Eye (tissue), 1 donor: Measurements from ENCODE around the gene DUSP18.
"Not testable (repeated sequence)": the region's sequence is repeated elsewhere in the genome, so short reads cannot be mapped to it uniquely, and the experiment has no call there.

ENCODE experiments used
- DNase-seq: peaks from one replicate; pipeline ENCODE4 v3.0.0-alpha.2; 2015

DUSP18 gene

GRCh38 chr22:30667494-30668385, at the start of gene DUSP18:
Gene DUSP18 (minus strand): TSS chr22:30667875. CDS start chr22:30664003, 3,872 bp downstream.
- peak; percentile 98 for DNase-seq

GRCh38 chr22:30714062-30714461, 46.4 kb upstream of the DUSP18 start:
- DNase-seq = no peak

GRCh38 chr22:30712094-30712493, 44.4 kb upstream of the DUSP18 start:
- DNase-seq = no peak

- DNase-seq = not testable (repeated sequence)
Measured at GRCh38 chr22:30709980-30710379, 42.3 kb upstream of the DUSP18 start.

GRCh38 chr22:30705710-30706651, 38.3 kb upstream of the DUSP18 start:
- DNase-seq = peak; percentile 65

GRCh38 chr22:30704978-30705377, 37.3 kb upstream of the DUSP18 start:
- DNase-seq = no peak

GRCh38 chr22:30702856-30703255, 35.2 kb upstream of the DUSP18 start:
- no peak for DNase-seq

- DNase-seq = no peak
Measured at GRCh38 chr22:30701872-30702271, 34.2 kb upstream of the DUSP18 start.

- no peak for DNase-seq
Measured at GRCh38 chr22:30697975-30698374, 30.3 kb upstream of the DUSP18 start.

GRCh38 chr22:30695871-30696655, 28.4 kb upstream of the DUSP18 start:
- DNase-seq = no peak

GRCh38 chr22:30695351-30695851, 27.7 kb upstream of the DUSP18 start:
- no peak for DNase-seq

- DNase-seq = peak; percentile 79
Measured at GRCh38 chr22:30694640-30695350, 27.1 kb upstream of the DUSP18 start, which contains the start of gene OSBP2. Gene OSBP2 (plus strand): TSS chr22:30694874. CDS start chr22:30694910, 36 bp downstream.

- DNase-seq = peak; percentile 89
Measured at GRCh38 chr22:30694171-30694639, 26.5 kb upstream of the DUSP18 start.

- DNase-seq = no peak
Measured at GRCh38 chr22:30691204-30691603, 23.5 kb upstream of the DUSP18 start.

- DNase-seq = no peak
Measured at GRCh38 chr22:30689622-30690021, 21.9 kb upstream of the DUSP18 start.

- DNase-seq = no peak
Measured at GRCh38 chr22:30687358-30687757, 19.7 kb upstream of the DUSP18 start.

- DNase-seq = no peak
Measured at GRCh38 chr22:30685178-30685577, 17.5 kb upstream of the DUSP18 start.

GRCh38 chr22:30681831-30682230, 14.2 kb upstream of the DUSP18 start:
- DNase-seq = no peak

GRCh38 chr22:30680991-30681770, 13.5 kb upstream of the DUSP18 start:
- DNase-seq = no peak

GRCh38 chr22:30679895-30680690, 12.4 kb upstream of the DUSP18 start:
- not testable (repeated sequence) for DNase-seq
